Measurements from ENCODE around the gene MAP2. TPM values are rescaled to one million over a fixed set of nuclear protein-coding genes. Genes with fewer than 3 reads are reported as not detected.

Gene MAP2
- total and polyA plus RNA-seq, 10 of the 15 experiments (the other 5 are each of a cell fraction or from before 2014, with no cell fraction given), result 0.01 TPM; not detected in 9

DNA sequence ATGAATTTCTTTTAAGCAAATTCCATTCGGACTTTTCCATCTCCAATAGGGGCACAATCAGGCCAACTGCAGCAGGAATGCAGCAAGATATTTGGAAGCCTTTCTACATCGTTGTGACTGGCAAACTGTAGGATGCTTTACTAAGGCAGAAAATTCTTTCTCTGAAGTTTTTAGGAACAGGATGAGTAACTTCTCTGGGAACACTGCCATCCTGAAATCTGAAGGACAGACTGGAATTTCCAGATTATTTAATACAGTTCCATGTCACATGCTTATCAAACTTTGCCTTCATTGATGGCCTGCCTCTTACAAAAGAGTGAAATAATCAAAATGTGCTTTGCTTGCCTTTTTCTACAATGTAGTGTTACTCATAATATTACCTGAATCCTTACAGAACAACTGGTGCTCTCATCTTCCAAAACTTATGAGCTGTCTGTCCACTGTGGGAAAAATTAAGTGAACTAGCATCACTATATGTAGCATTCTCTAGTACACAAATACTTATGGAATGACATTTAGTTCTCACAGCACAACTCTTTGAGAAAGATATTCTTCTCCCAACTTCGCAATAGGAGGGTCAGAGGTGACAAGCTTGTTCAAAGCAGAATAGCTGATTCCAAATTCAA lies 32.0 kb upstream of the MAP2 start (continued):
- TF ChIP-seq, protein P1, sequence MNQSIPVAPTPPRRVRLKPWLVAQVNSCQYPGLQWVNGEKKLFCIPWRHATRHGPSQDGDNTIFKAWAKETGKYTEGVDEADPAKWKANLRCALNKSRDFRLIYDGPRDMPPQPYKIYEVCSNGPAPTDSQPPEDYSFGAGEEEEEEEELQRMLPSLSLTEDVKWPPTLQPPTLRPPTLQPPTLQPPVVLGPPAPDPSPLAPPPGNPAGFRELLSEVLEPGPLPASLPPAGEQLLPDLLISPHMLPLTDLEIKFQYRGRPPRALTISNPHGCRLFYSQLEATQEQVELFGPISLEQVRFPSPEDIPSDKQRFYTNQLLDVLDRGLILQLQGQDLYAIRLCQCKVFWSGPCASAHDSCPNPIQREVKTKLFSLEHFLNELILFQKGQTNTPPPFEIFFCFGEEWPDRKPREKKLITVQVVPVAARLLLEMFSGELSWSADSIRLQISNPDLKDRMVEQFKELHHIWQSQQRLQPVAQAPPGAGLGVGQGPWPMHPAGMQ (IDR thresholded peaks at IDR 0.05; ENCODE audit: borderline replicate concordance), result no peak
- no peak for TF ChIP-seq MTA3 (IDR thresholded peaks at IDR 0.05; ENCODE audit: borderline replicate concordance, low read length)
- TF ChIP-seq RELA (IDR thresholded peaks at IDR 0.05; ENCODE audit: borderline replicate concordance, partially characterized antibody), result no peak
- no peak for TF ChIP-seq PAX8 (IDR thresholded peaks at IDR 0.05)
- no peak for TF ChIP-seq TCF7 (IDR thresholded peaks at IDR 0.05; ENCODE audit: borderline replicate concordance)
- no peak for TF ChIP-seq MTA2 (IDR thresholded peaks at IDR 0.05; ENCODE audit: low read depth)
- TF ChIP-seq MXI1 (IDR thresholded peaks at IDR 0.05; ENCODE audit: low read depth, low read length), result no peak

DNA sequence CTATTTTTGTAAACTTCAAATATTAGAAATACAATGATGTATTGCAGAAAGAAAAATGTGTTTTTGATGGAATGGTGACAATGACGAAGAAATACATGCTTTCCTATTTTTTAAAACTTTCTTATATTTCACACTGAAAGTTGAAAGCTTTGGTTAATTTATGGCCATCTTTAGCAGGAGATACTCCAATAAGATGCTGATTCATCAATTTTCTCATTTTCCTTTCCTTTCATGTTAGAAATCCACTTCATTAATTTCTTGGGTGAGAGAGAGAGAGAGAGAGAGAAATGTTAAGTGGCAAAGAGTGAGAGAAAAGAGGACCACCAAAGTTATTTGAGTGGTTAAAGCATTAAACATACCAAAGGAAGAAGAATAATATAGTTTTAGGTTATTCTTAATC lies 28.6 kb upstream of the MAP2 start:
- no peak for FAIRE-seq
- intact Hi-C loops (cut with micrococcal nuclease; ENCODE audit: unreplicated experiment) (no loop called here), in situ Hi-C loops (cut with MboI) (no loop called here)
- ChIA-PET SMC1A (ENCODE audit: uncharacterized antibody, unreplicated experiment) (no interaction called here), RAD21 (ENCODE audit: unreplicated experiment) (no interaction called here), CTCF (no interaction called here), POLR2A (no interaction called here)
- Histone ChIP-seq H3K4me3 (no peak overlapping the region), H3K36me3 (ENCODE audit: control insufficient read depth in 2 of 2, insufficient read depth in 2 of 2, low read length in 1 of 2) (no peaks in the 10 kb centered on the region), H3K9ac (ENCODE audit: control insufficient read depth, insufficient read depth, low read length) (no peak overlapping the region), H3K4me2 (ENCODE audit: control insufficient read depth, insufficient read depth) (no peak overlapping the region), H3K27ac (ENCODE audit: control insufficient read depth, insufficient read depth) (no peak overlapping the region), H3K4me1 (ENCODE audit: control insufficient read depth, insufficient read depth, low read length) (no peaks in the 10 kb centered on the region), H4K20me1 (ENCODE audit: control insufficient read depth, insufficient read depth) (no peaks in the 10 kb centered on the region), H3K79me2 (ENCODE audit: control insufficient read depth, insufficient read depth, low read length) (no peaks in the 10 kb centered on the region), H2AFZ (ENCODE audit: control insufficient read depth, low read depth, low read length) (no peak overlapping the region), H3K27me3 (replicated peaks in 1 of 2; ENCODE audit: control insufficient read depth in 2 of 2, insufficient read depth in 2 of 2, low read length in 1 of 2) (no peaks in the 10 kb centered on the region; a peak in 1 of 4 replicates), H3K9me3 (replicated peaks; ENCODE audit: control insufficient read depth, insufficient read depth, low read length) (no peaks in the 10 kb centered on the region)
- TF ChIP-seq RAD51 (IDR thresholded peaks at IDR 0.05), result no peak
- WGBS (ENCODE audit: insufficient coverage, insufficient replicate concordance, low lambda C conversion rate, missing lambda C conversion rate), result 33% methylated on average over 1 of the region's 1 CpG
- no peak for ATAC-seq
- BruUV-seq (replicated peaks), result no TSS peak
- DNase-seq (ENCODE audit: low read depth, low spot score), result no peak

Measured in GM12878 (cell line).